GM12875 (cell line): ENCODE results near the gene TPP2.

Source experiments
- H3K4me3 ChIP-seq: one replicate; pipeline ENCODE4 v1.5.1; 2011; ENCODE audit warnings: low read depth, low read length, control low read depth
- TF ChIP-seq, protein P1 (sequence below): IDR thresholded peaks from 2 replicates; pipeline ENCODE4 v1.5.1; 2011; ENCODE audit warnings: low read depth, mild to moderate bottlenecking, control low read depth, inconsistent platforms, low read length, moderate library complexity, borderline replicate concordance; ENCODE audit not compliant: insufficient read depth

Gene TPP2

DNA sequence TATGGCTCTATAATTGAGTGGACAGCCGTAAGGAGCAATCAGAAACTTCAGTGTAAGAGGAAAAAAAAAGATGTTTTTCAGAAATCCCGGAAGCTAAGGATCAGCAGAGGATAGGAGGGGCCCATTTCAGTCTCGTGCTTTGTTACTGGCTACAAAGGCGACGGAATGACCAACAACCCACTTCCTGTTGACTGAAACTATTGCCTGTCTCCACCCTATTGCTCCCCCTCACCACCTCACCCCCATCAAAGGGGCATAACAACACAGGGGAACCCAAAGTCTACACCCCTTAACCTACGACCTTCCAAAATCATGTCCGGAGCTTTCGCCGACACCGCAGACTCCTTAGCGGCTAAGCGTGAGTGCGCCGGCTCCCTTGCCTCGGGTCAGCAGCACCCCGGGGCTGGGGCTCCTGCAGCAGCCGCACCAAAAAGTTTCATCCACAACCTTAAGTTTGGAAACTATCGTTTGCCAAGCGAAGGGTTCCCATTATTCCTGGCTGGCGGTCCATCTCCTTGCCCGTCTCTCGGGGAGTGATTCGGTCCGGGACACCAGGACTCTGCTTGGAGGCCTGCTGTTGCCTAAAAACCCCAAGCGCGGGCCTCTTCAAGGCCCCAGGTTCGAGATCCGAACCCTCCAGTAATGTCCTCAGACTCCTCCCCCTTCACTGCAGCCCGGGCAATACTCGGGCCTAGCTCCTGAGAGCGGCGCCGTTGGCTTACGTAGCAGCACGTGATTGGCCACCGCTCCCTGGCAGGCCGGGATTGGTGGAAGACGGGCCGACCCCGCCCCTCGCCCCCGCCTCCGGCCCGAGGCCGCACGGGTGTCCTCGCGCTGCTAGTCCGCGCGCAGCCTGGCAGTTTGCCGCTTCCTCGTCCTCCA is at the start of gene TPP2:
TPP2 (plus strand) TSS at position 840 of the 882 bp plus-strand sequence. CDS start 53 bp downstream, outside the sequence.
- TF ChIP-seq, protein P1, sequence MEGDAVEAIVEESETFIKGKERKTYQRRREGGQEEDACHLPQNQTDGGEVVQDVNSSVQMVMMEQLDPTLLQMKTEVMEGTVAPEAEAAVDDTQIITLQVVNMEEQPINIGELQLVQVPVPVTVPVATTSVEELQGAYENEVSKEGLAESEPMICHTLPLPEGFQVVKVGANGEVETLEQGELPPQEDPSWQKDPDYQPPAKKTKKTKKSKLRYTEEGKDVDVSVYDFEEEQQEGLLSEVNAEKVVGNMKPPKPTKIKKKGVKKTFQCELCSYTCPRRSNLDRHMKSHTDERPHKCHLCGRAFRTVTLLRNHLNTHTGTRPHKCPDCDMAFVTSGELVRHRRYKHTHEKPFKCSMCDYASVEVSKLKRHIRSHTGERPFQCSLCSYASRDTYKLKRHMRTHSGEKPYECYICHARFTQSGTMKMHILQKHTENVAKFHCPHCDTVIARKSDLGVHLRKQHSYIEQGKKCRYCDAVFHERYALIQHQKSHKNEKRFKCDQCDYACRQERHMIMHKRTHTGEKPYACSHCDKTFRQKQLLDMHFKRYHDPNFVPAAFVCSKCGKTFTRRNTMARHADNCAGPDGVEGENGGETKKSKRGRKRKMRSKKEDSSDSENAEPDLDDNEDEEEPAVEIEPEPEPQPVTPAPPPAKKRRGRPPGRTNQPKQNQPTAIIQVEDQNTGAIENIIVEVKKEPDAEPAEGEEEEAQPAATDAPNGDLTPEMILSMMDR = no peak
- peak within 1 kb of the TSS; percentile 96 for H3K4me3 ChIP-seq

DNA sequence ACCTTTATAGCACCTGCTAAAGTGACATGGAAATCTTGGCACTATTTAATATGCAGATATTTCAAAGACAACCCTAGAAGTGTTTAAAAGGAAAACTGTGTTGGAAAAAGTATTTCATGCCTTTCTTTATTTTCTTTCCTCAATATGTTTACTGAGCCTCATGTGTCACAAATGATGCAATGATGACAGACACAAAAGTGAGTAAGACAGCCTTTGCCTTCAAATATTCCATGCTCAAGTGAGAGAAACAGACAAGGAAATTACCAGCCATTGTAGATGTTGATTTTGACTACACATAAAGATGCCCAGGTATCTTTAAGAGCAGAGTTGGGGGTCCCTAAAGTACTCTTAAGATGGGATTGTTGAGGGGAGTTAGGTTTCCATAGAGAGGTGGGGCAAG is 48.0 kb upstream of the TPP2 start:
- TF ChIP-seq, protein P1 = no peak
- H3K4me3 ChIP-seq = no peak overlapping the region

DNA sequence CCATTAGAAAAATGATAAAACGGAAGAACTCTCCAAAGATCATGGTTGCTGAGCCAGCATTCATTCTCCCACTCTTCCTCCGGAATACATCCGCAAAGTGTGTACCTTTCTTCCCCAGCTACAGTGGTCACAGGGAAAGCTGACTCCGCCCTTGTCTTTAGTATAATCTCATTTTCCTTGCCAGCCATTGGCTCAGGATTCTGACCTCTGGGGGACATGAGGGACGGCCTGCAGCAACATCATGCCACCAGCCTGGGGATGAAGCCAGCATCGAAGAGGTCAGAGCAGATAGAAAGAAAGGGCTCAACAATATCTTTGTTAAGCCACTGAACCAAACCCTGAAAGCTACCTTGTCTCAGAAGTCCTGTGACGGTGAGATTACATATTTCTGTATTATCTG is 46.3 kb upstream of the TPP2 start:
- H3K4me3 ChIP-seq = no peak overlapping the region
- TF ChIP-seq, protein P1 = no peak

DNA sequence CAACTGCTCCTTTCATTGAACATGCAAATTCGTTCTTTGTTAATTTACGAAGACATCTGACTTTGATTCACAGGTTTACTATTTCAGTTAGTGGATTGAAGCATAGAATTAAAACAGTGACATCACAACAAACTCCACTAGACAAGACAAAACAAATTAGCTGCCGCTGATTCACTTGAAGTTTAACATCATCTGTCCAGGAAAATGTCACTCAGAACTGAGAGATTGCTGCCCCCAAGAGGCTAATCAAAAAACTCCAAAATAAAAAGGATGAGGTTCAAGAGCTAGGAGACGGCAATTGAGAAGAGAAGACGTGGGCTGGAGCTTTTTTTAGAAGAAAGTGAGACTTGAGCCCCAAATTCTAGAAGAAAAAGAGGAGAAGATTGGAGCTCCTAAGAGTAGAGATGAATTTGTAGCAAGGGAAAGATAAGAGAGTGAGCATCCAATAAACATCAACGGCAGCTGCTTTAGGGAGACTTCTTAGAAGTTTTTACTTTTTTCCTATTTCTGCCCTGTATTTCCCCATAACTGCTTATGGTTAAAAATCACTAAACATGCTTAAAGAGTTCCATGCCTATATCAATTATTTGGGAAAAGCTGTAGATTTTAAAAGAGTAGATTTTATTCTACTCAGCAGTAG is 40.8 kb upstream of the TPP2 start:
- TF ChIP-seq, protein P1 = peak; percentile 30; the same call in 1 of the 2 replicates
- H3K4me3 ChIP-seq = no peak overlapping the region

DNA sequence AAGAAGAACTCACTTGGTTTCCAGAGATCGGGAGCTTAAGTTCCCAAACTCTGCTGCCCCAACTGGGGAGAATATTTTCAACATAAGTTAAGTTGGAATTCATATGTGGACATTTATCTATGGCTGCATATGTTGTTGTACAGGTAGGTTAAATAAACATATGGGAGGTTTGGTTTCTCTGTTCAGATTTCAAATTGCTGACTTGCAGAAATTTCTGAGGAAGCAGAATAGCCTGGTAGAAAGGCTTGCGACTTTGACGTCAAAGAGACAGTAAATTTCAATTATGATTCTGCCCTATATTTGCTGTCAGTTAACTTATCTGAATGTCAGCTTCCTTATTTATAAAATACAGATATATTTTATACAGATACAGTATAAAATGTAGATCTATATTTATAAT is 40.0 kb upstream of the TPP2 start:
- TF ChIP-seq, protein P1 = no peak
- no peak overlapping the region for H3K4me3 ChIP-seq

DNA sequence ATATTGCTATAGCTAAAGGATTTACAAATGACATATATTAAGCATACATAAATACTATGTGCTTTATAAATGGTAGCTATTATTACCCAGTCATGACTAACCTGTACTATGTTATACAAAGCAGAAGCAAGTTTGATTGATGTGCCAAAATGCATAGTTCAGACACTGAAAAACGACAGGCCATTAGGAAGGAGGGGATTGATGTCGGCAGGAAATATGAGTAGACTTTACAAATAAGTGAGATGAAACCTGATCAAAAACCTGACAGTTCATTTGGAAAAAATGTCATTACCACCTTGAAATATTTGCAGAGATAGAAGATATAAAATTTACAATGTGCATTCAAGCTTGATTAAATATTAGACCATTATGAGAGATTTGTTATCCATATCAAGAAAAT is 38.8 kb upstream of the TPP2 start:
- TF ChIP-seq, protein P1 = no peak
- no peak overlapping the region for H3K4me3 ChIP-seq

DNA sequence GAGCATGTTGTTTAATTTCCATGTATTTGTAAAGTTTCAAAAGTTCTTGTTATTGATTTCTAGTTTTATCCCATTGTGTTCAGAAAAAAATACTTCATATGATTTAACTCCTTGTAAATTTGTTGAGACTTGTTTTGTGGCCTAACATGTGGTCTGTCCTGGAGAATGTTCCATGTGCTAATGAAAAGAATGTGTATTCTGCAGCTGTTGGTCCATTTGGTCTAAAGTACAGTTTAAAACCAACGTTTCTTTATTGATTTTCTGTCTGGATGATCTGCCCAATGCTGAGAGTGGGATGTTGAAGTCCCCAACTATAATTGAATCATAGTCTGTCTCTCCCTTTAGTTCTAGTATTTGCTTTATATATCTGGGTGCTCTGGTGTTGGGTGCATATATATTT is 34.9 kb upstream of the TPP2 start:
- TF ChIP-seq, protein P1 = no peak
- H3K4me3 ChIP-seq = no peak overlapping the region
